Embryonic facial prominence (tissue), 1 donor: ENCODE data around the gene MTHFR.

Experiments
- DNase-seq: peaks from one replicate; pipeline ENCODE4 v3.0.0-alpha.2; 2016; ENCODE audit errors: extremely low spot score

Gene MTHFR

DNA sequence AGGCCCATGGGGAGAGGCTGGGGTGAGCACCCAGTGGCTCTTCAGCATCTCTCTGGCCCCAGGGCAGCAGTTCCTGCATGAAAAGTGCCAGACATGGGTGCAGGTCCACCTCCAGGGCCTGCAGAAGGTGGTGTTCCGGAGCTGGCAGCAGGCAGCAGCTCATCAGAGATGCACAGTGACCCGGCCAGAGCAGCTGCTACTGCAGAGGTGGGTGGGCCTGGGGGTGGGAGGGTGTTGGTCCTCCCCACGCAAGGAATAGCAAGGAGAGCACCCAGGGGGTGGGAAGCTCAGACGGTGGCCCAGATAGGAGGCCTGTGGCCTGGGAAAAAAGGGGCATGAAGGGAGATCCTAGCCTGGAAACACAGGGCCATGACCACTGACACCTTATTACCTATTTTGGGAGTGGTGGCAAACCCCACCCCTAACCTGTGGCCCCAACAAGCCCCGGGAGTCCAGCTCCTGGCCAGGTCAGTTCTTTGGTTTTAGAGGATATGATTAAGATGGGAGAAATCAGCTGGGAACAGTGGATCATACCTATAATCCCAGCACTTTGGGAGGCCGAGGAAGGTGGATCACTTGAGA is 23.5 kb downstream of the MTHFR start:
- no peak for DNase-seq

DNA sequence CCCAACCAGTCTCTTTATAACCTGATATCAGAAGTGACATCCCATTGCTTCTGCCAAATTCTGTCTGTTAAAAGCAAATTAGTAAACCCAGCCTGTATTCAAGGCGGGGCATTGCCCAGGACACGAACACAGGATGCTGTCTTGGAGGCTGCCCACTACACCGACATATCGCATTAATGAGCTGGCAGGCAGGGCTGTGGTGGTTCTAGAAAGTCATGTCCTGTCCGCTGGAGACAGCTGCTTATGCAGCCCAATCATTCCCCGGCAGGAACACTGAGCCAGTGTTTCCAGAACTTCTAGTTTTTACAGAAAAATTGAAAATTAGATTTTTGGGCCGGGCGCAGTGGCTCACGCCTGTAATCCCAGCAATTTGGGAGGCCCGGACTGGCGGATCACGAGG is 24.5 kb downstream of the MTHFR start:
- no peak for DNase-seq

DNA sequence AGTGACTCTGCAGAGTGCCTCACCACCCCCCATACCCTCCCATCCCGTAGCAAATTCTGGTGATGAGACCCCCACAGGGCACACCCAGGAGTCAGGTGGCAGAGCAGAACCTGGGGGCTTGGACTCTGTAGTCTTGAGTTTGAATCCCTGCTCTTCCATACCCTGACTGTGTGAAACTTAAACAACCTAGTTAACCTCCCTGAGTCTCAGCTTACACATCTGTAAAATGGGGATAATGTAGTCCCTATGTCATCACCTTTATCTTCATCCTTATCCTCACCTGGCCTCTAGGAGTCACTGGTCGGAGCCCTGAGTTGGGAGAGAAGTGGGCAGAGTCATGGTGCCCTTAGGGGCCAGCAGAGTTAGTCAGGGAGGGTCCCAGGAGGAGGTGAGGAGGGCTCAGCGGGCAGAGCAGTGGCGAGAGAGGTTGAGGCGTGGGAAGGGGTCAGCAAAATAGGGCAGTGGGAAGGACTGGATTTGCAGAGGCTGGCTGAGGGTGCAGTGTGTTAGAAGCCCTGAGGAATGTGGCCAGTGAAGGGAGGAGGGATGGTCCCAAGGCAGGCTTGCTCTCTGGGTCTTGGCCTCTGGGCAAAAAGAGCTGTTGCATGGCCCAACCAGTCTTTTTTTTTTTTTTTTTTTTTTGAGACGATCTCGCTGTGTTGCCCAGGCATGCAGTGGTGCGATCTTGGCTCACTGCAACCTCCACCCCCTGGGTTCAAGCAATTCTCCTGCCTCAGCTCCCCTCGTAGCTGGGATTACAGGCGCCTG is 25.2 kb downstream of the MTHFR start:
- DNase-seq = no peak

DNA sequence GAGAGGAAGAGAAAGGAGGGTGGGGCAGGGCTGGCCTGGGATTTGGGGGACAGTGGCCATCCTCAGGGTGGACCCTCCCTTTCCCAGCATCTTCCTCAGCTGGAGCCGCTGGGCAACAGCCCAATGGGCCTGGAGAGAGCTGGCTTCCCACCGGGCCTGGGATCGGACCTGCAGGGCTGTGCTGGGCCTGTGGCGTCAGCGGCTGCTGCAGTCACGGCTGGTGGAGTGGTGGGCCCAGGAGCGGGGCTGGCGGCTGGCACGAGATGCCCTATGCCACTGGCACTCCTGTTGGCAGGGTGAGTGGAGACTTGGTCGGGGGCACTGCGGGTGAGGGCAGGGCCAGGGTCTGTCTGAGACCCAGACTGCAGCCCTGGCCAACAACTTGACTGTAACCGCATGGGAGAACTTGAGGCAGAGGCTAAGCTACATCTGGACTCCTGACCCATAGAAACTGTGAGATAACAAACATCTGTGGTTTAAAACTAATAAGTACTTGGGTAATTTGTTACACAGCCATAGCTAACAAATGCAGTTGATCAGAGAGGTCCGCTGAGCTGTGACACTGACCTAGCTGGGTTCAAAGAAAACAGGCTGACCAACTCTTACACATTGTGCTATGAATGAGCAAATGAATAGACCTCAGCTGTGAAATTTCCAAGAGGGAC is 25.9 kb downstream of the MTHFR start:
- no peak for DNase-seq

DNA sequence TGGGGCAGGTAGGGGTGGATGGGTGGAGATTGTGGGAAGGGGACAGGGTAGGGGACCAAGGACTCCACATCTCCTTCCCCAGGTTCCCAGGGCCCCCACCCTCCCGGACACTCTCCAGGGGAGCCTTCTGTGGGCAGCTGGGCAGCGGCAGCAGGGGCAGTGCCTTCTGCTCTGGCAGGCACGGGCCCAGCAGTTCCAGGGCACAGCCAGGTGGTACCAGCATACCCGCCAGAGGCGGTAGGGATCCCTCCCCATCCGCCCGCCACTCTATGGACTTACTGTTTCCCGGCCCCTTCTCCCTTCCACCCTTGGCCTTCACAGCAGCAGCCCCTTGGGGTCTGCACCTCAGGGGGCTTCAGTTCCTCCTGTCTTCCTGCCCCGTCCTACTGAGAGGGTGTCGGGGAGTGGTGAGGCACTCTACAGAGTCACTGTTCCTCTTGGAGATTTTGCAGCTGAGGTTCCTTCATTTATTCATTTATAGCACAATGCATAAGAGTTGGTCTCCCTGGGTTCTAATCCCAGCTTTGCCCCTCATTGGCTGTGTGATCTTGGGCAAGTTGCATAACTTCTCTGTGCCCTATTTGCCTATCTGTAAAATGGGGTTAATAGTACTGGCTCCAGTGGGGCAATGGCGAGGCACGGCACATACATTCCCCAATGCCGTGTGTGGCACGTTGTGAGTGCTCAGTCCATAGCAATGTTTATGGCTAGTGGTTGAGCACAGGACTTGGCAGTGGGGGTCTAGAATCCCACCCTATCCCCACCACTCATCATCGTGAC is 26.7 kb downstream of the MTHFR start:
- no peak for DNase-seq

DNA sequence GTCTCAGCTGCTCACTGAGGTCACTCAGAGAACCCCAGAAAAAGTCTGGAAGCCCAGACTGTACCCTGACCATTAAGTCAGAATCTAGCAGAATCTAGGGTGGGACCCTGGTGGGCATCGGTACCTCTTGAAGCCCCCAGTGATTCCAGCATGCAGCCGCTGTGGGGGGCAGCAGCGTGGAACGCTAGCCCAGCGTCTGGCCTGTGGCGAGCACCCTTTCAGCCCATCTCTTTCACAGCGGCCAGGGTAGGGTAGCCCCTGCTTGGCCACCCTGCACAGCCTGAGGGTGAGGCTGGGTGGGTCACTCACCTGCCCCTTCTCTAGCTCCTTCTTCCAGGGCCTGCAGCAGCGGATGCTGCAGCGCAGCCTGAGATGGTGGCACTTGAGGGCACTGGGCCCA is 27.4 kb downstream of the MTHFR start:
- DNase-seq = no peak

DNA sequence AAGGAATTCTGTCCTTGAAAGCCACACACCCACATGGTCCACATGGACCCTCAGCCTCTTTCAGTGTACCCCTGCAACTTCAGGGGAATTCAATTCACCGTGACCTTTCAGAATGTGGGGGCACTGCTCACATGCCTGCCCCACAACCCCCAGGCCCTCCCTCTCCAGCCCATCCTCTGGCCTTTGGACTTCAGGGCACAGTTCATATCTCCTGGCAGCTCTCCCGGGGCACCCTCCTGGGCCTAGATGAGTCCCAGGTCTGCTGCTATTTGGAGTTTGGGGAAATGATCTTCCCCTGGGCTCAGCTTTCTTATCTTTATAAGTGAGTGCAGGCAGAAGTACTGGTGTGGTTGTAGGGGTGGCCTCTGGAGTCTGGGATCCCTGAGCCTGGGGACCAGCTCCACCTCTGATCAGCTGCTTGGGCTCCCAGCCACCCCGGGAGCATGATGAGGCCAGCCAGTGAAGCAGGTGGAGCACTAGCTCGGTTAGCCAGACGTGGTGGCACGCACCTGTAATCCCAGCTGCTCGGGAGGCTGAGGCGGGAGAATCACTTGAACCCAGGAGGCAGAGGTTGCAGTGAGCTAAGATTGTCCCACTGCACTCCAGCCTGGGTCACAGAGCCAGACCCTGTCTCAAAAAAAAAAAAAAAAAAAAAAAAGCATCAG is 28.0 kb downstream of the MTHFR start:
- no peak for DNase-seq

DNA sequence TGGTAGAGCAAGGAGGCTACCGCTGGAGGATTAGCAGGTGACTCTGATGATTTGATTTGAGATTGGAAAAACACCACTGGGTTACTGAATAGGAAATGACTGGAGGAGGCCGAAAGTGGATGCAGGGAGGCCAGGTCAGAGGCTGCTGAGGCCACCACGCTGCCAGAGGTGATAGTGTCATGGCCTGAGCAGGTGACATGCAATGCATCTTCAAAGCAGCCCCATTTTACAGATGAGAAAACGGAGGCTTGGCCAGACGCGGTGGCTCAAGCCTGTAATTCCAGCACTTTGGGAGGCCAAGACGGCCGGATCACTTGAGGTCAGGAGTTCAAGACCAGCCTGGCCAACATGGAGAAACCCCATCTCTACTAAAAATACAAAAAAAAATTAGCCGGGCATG is 31.0 kb downstream of the MTHFR start:
- no peak for DNase-seq

DNA sequence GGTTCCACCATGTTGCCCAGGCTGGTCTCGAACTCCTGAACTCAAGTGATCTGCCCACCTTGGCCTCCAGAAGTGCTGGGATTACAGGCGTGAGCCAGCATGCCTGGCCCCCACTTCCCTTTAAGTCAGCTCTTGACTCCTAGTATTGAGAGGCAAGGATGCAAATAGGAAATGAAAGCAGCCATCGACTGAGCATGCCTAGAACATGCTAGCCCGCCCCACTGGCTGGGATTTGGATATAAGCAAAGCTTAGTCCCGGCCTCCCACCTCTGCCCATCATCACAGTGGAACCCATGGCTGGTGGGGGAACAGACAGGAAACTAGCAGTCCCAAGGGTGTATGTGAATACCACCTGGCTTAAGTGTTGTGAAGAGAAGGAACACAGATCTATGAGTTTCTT is 33.3 kb downstream of the MTHFR start:
- no peak for DNase-seq

DNA sequence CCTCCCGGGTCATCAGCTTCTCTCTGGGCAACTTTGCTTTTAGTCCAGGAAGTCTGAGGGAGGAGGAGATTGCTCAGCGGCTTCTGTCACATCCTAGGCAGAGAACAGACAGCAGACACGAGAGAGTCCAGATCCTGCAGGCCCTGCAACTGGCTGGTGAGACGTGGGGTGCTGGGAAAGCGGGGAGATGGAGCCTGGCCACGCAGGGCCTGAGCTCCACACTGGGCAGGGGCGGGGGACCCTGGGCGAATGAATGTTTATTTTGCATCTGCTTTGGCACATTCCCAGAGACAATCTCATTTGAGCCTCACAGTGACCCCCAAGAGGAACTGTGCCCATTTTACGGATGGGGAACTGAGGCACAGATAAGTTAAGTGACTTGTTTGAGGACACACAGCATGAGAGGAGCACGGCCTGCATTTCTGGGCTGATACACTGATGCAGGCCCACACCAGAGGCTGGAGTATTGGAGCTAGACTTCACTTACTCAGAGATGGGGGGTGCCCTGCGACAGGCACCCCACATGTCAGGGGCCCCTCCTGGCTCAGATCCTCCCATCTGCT is 34.2 kb downstream of the MTHFR start:
- DNase-seq = no peak

DNA sequence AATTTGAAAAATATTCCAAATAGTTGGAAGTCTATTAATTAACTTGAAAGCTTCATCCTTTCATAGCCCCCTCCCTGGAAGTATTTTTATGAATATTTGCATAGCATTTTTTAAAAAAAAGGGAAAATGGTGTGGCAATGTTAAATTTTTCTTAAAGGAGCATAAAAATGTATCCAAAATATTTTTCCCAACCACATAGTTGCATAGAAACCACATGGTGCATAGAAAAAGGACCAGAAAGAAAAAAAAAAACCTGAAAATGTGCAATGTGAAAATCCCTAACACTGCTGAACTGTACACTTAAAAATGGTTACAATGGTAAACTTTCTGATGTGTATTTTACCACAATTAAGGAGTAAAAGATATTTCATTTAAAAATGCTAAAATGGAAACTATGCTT is 35.8 kb downstream of the MTHFR start:
- no peak for DNase-seq

DNA sequence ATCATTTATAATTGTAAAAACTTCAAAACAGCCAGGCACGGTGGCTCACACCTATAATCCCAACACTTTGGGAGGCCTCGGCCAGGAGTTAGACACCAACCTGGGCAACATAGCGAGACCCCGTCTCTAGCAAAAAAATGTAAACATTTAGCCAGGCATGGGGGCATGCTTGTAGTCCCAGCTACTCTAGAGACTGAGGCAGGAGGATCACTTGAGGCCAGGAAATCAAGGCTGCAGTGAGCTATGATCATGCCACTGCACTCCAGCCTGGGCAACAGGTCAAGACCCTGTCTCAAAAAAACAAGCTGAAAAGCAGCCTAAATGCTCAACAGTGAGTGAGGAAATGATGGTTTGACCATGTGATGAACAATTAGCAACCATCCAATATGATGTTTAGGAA is 36.5 kb downstream of the MTHFR start:
- no peak for DNase-seq

DNA sequence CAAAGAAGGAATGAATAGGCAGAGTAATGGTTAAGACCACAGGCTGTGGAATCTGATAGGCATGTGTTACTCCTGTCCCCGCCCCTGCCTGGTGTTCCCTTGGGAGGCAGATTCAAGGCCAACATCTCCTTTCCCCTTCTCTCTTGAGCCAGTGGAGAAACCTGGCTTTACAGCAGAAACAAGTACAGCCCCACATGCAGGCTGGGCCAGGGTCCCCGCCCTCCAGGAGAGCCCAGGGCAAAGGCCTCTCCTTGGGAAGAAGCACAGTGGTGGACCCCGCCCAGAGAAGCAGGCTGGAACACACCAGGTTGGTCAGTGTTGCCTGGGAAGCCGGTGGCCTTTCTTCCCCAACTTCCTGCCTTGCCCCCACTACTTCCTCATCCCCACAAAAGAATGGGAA is 36.9 kb downstream of the MTHFR start:
- no peak for DNase-seq

DNA sequence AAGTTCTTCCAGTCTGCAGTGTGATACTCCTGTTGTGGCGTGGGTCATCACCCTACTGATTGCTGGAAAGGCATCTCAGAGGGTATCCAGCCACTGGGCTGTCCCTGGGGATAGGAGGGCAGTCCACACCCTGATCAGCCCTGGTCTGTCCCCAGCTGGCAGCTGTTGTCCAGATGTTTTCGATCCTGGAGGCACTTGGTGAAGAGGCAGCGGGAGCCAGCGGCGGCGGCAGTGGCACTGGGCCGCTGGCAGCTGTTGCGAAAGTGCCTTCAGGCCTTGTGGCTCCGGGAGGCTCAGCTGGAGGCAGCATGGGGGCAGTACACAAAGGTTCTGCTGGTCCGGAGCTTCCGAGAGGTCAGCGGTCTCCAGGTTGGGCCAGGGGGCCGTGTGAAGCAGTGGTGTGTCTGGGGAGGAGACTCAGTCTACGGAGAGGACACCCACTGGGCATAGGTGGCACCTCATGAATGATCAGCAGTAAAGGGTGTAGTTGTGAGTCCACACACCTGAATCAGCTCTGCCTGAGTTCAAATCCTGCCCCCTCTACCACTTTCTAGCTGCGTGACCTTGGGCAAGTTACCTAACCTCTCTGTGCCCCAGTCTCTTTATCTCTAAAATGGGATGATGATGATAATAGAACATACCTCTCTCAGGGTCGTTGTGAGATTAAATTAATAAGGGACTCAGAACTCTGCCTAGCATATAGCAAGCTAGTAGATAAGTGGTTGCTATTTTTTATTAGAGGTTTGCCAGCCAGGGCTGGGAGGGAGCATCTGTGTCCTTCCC is 37.7 kb downstream of the MTHFR start:
- DNase-seq = no peak

DNA sequence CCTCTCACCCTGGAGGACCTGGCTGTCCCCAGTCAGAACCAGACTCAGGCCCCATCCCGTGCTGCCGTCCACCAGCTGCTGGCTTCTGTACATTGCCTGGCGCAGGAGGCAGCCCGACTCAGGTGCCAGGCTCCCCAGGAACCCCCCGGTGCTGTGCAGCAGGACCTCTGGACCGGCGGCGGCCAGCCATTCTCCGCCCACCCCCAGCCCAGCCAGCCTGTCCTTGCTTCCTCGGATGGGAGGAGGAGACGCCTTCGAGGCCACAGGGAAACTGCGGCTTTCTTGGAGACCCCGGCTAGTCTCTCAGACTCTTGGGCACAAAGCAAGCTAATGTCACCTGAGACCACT is 39.4 kb downstream of the MTHFR start:
- no peak for DNase-seq

DNA sequence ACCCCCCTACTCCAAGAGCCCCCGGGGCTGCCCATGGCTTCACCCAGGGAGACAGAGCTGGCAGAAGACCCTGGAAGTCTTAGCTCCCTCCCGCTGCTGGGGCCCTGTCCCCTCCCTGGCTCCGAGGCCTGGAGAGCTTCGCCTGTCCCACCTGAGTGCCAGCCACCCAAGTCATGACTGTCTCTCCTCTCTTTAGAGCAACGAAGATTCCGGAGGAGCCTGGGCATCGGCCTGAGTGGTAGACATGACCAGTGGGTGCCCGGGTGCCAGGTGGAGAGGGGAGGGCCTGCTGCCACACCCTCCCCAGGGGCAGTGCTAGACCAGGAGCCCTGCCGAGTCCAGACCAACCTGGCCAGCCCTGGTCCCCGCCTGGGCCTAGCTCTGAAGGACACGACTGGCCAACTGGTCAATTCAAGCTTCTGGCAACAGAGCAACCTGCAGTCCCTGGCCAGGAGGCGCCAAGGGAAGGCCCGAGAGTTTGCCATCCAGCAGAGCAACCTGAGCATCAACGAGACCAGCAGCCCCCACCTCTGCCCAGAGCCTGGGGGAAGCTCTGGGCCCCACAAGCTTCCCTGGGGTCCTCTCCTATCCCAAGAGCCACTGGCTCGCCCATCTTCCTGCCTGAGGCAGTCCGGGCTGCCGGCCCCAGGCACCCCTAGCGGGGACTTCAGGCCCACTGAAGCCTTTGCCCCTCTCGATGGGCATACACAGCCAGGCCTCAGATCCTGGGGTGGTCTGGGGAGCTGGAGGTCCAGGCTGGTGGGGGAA is 39.9 kb downstream of the MTHFR start:
- no peak for DNase-seq

DNA sequence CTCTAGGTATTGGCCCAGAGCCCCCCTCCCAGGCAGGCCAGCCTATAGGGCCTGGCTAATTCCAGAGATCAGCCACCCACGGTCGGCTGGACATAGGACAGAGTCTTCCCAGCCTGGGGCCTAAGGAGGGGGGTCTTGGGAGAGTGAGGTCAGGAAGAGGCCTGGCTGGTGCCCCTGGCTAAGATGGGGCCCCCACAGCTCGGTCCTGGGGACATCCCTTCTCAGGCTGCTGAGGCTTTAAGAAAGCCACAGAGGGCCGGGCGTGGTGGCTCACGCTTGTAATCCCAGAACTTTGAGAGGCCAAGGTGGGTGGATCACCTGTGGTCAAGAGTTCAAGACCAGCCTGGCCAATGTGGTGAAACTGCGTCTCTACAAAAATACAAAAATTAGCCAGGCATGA is 41.2 kb downstream of the MTHFR start:
- no peak for DNase-seq

DNA sequence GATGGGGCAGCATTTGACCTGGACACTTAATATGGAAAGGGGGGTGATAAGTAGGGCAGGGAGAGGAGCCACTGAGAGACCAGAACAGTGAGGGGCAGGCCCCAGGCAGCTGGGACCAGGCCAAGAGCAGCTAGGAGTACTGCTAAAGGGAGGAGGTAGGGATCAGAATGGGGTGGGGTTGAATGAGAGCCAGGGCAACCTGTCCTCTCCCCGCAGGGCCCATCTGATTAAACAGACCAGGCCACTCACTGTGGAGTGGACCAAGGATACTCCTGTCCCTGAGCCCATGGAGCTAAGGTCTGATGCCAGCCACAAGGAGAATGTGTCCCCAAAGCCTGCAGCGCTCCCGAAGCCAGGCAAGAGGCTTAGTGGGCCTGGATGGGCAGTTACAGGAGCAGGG is 41.6 kb downstream of the MTHFR start:
- no peak for DNase-seq

DNA sequence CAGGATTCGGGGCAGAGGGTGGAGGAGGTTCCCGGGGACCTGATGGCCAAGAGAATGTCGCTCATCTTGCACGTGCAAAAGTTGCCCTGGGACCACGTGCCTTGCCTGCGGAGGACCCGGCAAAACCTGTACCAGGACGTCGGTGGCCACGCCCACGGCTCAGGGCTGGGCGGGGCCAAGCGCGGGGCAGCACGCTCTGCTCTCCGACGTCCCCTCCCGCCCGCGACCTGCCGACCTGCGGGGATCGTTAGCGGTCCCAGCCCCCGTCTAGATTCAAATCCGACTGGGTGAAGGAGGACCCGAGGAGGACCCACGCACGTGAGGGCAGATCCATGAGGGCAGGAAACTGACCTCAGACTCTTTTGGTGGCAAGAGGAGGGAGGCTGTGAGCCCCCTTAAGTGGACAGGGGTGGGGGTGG is 43.8 kb downstream of the MTHFR start, which contains the start of gene C1orf167:
Gene C1orf167, plus strand, starts transcription at position 206 of the 419 bp plus-strand sequence. CDS start 2,208 bp downstream, outside the sequence.
- DNase-seq = no peak

DNA sequence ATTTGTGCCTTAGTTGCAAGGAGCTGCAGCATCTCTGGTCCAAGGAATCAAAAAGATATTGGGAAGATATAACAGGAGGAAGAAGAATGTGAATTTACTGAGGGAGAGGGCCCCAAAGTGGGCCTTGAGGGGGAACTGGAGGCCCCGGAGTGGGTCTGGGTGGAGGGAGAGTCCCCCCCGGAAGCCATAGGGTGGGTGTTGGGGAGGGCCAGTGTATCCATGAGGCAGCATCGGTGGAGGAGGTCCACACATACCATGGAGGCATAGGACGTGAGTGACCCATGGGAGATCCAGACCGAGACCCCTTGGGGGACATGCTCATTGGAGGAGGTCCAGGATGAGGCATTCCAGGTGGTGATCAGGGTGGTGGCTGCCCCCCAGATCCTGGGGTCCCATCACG is 44.5 kb downstream of the MTHFR start:
- DNase-seq = no peak
